Sigmoid colon (tissue), 7 donors: ENCODE measurements around the gene GSAP. TPM values are rescaled to one million over a fixed set of nuclear protein-coding genes. Genes with fewer than 3 reads are reported as not detected.

Source experiments
- DNase-seq: peaks from one replicate; pipeline ENCODE4 v3.0.0-alpha.2; 2019
- H3K27ac ChIP-seq, 4 donors: fragments of 200-600 bp; sonication (generic); one replicate each; pipeline ENCODE4 v1.5.1; 2016 to 2019; ENCODE audit warnings: mild to moderate bottlenecking in 1 of 4
- H3K27me3 ChIP-seq, 3 donors: fragments of 200-600 bp; sonication (generic); one replicate each; pipeline ENCODE4 v1.5.1; 2019; ENCODE audit warnings: mild to moderate bottlenecking in 1 of 3
- H3K36me3 ChIP-seq, 4 donors: fragments of 200-600 bp; sonication (generic); one replicate each; pipeline ENCODE4 v1.5.1; 2016 to 2019
- H3K4me1 ChIP-seq, 4 donors: fragments of 200-600 bp; sonication (generic); one replicate each; pipeline ENCODE4 v1.5.1; 2017 to 2019
- H3K4me3 ChIP-seq, 4 donors: fragments of 200-600 bp; sonication (generic); one replicate each; pipeline ENCODE4 v1.5.1; 2017 to 2019; ENCODE audit warnings: mild to moderate bottlenecking in 2 of 4, moderate library complexity in 1 of 4
- H3K9me3 ChIP-seq, 4 donors: fragments of 200-600 bp in 3 of 4; sonication (generic) in 3 of 4; one replicate each; pipeline versions ENCODE4 v1.5.1 to v1.6.1; 2013 to 2019
- EP300 ChIP-seq, 4 donors: sonication (generic); formaldehyde crosslinking; IDR thresholded peaks; one replicate each; pipeline ENCODE4 v1.6.1; 2017; ENCODE audit warnings: antibody characterized with exemption in 4 of 4
- POLR2A ChIP-seq, 2 donors: fragments of 450-650 bp; IDR thresholded peaks; one replicate each; pipeline ENCODE4 v1.6.1; 2016; ENCODE audit warnings: antibody characterized with exemption in 2 of 2, mild to moderate bottlenecking in 2 of 2, moderate library complexity in 2 of 2
- POLR2AphosphoS5 ChIP-seq, 4 donors: sonication (generic); formaldehyde crosslinking; IDR thresholded peaks; one replicate each; pipeline ENCODE4 v1.6.1; 2017; ENCODE audit warnings: antibody characterized with exemption in 4 of 4
- WGBS, 2 donors: extraction: QIAGEN DNeasy Blood & Tissue Kit; methylation state at CpG; one replicate each; pipeline ENCODE4 v1.1.7; 2013; 5-methylcytosine and 5-hydroxymethylcytosine counted together
- intact Hi-C: fragments of 100-400 bp; cut with DNase I; formaldehyde crosslinking; loops from one replicate; pipeline ENCODE4 v1.15.1; 2023
- polyA plus RNA-seq, 3 donors: library from polyadenylated mRNA; stranded (reverse); fragments of 200-250 nt; gene quantifications; one replicate each; pipeline ENCODE4 v1.2.3, GENCODE V29; 2013
- total RNA-seq, 4 donors: library from RNA; depleted of rRNA; stranded (reverse); fragments of >200 nt; gene quantifications; one replicate each; pipeline ENCODE4 v1.1.0, GENCODE V29; 2016
- TF ChIP-seq, protein P1 (sequence below), 4 experiments: fragments of 450-650 bp in 3 of 4; fragments of 200-600 bp in 1 of 4; IDR thresholded peaks; one replicate each; pipeline ENCODE4 v1.5.1; 2016 to 2019; ENCODE audit warnings: antibody characterized with exemption in 4 of 4, mild to moderate bottlenecking in 3 of 4, moderate library complexity in 2 of 4
- donor health status: healthy with polysubstance abuse.
- donor health status: Bipolar disorder and iron deficiency.
- donor health status: healthy.

Gene GSAP
- total and polyA plus RNA-seq, 7 donors = 3.6 to 30.2 (median 15.1) TPM

DNA sequence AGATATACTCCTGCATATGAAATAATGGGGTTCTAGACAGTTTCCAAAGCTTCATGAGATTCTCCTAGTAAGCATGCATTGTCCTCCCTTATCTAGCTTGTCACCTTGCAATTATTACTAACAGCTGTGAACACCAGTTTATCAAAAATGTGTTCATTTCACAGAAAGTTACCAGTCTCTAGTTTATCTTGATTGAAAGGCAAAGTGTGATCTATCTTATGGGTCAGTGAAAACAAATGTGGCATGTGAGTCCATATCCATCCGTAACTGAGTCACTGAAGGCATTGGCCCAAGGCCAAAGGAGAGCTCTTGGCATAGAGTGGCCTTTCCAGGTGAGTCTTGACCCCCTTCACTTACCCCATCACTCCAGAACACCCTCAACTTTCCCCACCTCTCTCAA is 53.2 kb downstream of the GSAP start:
- Histone ChIP-seq H3K4me1 (no peaks in the 10 kb centered on the region), H3K9me3 (no peaks in the 10 kb centered on the region), H3K36me3 (peaks cover 0 to 20% (median 0%) of the 10 kb centered on the region in 4 donors), H3K27ac (no peak overlapping the region), H3K27me3 (no peaks in the 10 kb centered on the region), H3K4me3 (no peak overlapping the region)
- WGBS, 2 donors = 90 to 93% methylated on average over 1 of the region's 1 CpG
- TF ChIP-seq, protein P1, sequence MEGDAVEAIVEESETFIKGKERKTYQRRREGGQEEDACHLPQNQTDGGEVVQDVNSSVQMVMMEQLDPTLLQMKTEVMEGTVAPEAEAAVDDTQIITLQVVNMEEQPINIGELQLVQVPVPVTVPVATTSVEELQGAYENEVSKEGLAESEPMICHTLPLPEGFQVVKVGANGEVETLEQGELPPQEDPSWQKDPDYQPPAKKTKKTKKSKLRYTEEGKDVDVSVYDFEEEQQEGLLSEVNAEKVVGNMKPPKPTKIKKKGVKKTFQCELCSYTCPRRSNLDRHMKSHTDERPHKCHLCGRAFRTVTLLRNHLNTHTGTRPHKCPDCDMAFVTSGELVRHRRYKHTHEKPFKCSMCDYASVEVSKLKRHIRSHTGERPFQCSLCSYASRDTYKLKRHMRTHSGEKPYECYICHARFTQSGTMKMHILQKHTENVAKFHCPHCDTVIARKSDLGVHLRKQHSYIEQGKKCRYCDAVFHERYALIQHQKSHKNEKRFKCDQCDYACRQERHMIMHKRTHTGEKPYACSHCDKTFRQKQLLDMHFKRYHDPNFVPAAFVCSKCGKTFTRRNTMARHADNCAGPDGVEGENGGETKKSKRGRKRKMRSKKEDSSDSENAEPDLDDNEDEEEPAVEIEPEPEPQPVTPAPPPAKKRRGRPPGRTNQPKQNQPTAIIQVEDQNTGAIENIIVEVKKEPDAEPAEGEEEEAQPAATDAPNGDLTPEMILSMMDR (IDR thresholded peaks at IDR 0.05) = no peak
- TF ChIP-seq POLR2A (IDR thresholded peaks at IDR 0.05) (no peak), POLR2AphosphoS5 (IDR thresholded peaks at IDR 0.05) (no peak), EP300 (IDR thresholded peaks at IDR 0.05) (no peak)
- DNase-seq = no peak
- intact Hi-C loops = no loop called here

DNA sequence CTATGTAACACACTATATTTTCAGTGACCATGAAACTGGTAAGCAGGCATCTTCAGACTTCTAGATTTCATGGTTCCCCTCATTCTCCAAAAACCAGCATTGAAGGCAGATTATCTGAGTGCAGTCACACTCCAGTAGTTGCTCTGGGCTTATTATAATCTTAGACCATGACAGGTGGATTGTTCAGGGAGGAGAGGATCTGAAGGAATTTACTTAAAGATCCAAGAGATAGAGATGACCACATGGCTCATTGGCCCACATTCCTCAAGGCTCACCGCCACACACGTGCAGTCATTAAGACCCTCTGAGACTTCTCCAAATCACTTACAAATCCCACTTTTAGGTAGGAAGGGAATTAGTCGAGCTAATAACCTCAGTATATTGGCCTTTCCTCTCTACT is 55.2 kb downstream of the GSAP start:
- Histone ChIP-seq H3K4me1 (no peaks in the 10 kb centered on the region), H3K4me3 (no peak overlapping the region), H3K36me3 (peaks cover 0 to 22% (median 0%) of the 10 kb centered on the region in 4 donors), H3K27me3 (no peaks in the 10 kb centered on the region), H3K27ac (no peak overlapping the region), H3K9me3 (no peaks in the 10 kb centered on the region)
- no peak for TF ChIP-seq POLR2A (IDR thresholded peaks at IDR 0.05)
- TF ChIP-seq POLR2AphosphoS5 (IDR thresholded peaks at IDR 0.05) = no peak
- TF ChIP-seq, protein P1 (IDR thresholded peaks at IDR 0.05) = no peak
- no peak for TF ChIP-seq EP300 (IDR thresholded peaks at IDR 0.05)
- 93 to 94% methylated on average over 3 of the region's 3 CpGs for WGBS, 2 donors
- no peak for DNase-seq
- intact Hi-C loops = no loop called here

DNA sequence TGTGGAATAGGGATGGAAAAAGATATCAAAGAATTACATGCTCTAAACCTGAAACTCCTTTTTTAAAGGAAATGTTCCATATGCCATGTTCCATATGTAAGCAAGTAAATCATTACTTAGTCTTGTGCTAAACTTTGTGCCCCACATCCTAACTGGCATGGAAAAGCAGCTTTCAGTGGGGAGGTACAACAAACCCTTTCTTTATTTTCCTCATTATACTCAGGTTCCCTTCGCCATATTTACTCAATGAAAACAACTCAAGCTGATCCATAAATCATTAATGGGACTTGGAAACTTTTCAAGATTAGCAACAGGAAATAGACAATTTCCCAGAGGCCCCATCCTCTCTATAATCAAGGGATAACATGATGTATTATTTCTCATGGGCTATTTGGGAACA is 56.0 kb downstream of the GSAP start:
- intact Hi-C loops = no loop called here

DNA sequence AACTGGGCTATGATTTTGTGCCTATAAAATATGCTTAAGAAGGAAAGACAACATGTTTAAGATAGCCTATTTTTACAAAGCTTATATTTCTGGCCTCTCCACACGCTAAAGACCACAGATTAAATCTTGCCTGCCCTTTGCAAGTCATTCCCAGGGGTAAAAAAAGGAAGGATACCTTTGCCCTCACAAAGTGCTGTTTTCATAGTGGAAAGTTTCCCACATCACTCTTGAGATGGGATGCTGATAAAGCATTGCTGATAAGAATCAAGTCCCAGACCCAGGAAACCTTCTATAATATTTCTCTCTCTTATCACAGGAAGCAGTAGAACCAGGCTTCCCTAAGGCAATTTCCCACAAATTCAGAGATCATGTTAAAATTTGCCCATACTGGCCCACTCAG is 56.5 kb downstream of the GSAP start:
- no peak for DNase-seq
- no peaks in the 10 kb centered on the region for H3K9me3 ChIP-seq
- peaks cover 0 to 28% (median 0%) of the 10 kb centered on the region in 4 donors for H3K36me3 ChIP-seq
- H3K4me3 ChIP-seq = no peak overlapping the region
- H3K27ac ChIP-seq = no peak overlapping the region
- 57 to 76% methylated on average over 1 of the region's 1 CpG for WGBS, 2 donors
- H3K27me3 ChIP-seq = no peaks in the 10 kb centered on the region
- H3K4me1 ChIP-seq = no peaks in the 10 kb centered on the region
- intact Hi-C loops = no loop called here
- TF ChIP-seq EP300 (IDR thresholded peaks at IDR 0.05) = no peak
- TF ChIP-seq, protein P1 (IDR thresholded peaks at IDR 0.05) = no peak
- TF ChIP-seq POLR2A (IDR thresholded peaks at IDR 0.05) = no peak
- TF ChIP-seq POLR2AphosphoS5 (IDR thresholded peaks at IDR 0.05) = no peak

More for the DNA sequence above, 56.0 kb downstream of the GSAP start:
- Histone ChIP-seq H3K4me1 (no peaks in the 10 kb centered on the region), H3K27ac (no peak overlapping the region), H3K4me3 (no peak overlapping the region), H3K9me3 (no peaks in the 10 kb centered on the region), H3K27me3 (no peaks in the 10 kb centered on the region), H3K36me3 (peaks cover 0 to 23% (median 0%) of the 10 kb centered on the region in 4 donors)
- TF ChIP-seq POLR2A (IDR thresholded peaks at IDR 0.05) (no peak), POLR2AphosphoS5 (IDR thresholded peaks at IDR 0.05) (no peak)
- DNase-seq = no peak
- WGBS, 2 donors = 13 to 58% methylated on average over 1 of the region's 1 CpG

DNA sequence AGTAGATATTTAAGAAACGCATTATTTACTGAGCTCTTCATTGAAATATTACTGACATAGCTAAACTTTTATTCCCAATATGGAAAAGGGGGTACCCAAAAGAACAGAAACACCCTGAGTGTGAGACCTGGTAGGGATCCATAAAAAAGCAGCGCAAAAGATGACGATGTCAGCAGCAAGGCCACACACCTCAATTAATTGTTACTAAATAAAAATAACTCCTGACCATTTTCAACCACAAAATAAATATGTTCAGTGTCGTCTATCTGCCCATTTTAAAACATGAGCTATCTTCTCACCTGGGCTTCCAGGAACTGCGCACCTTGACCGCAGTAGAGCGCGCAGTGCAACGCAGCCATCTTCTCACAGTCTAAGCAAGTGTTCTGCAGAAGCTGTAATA is 61.2 kb downstream of the GSAP start:
- Histone ChIP-seq H3K36me3 (peaks cover 0 to 17% (median 0%) of the 10 kb centered on the region in 4 donors), H3K4me3 (no peak overlapping the region), H3K4me1 (peaks cover 0 to 26% (median 11%) of the 10 kb centered on the region in 4 donors), H3K9me3 (no peaks in the 10 kb centered on the region), H3K27ac (no peak overlapping the region), H3K27me3 (no peaks in the 10 kb centered on the region)
- intact Hi-C loops = no loop called here
- DNase-seq = no peak
- WGBS, 2 donors = 89 to 94% methylated on average over 9 of the region's 9 CpGs
- no peak for TF ChIP-seq EP300 (IDR thresholded peaks at IDR 0.05)
- no peak for TF ChIP-seq POLR2A (IDR thresholded peaks at IDR 0.05)
- no peak for TF ChIP-seq POLR2AphosphoS5 (IDR thresholded peaks at IDR 0.05)
- TF ChIP-seq, protein P1 (IDR thresholded peaks at IDR 0.05) = no peak
